Neutrophil (primary cell): Measurements from ENCODE around the gene APOL6.

ENCODE experiments used
- H3K27ac ChIP-seq: fragments of 200-600 bp; sonication (generic); 2 replicates; pipeline ENCODE4 v1.5.1; 2016; ENCODE audit warnings: mild to moderate bottlenecking, moderate library complexity
- H3K27me3 ChIP-seq: fragments of 200-600 bp; sonication (generic); 2 replicates; pipeline ENCODE4 v1.6.0; 2016; ENCODE audit warnings: mild to moderate bottlenecking
- H3K36me3 ChIP-seq: fragments of 200-600 bp; sonication (generic); 2 replicates; pipeline ENCODE4 v1.5.1; 2017
- H3K4me1 ChIP-seq, 2 experiments: fragments of 200-600 bp in 1 of 2; sonication (generic) in 1 of 2; 1 replicate in 1 of 2; 2 replicates in 1 of 2; pipeline versions ENCODE4 v1.5.1 to v1.6.1; 2013 to 2016; ENCODE audit warnings: low read depth in 1 of 2, low read length in 1 of 2, mild to moderate bottlenecking in 1 of 2, moderate library complexity in 1 of 2; ENCODE audit not compliant: control insufficient read depth in 1 of 2, insufficient read depth in 1 of 2
- H3K4me3 ChIP-seq, 2 experiments: fragments of 200-600 bp in 1 of 2; sonication (generic) in 1 of 2; 1 replicate in 1 of 2; 2 replicates in 1 of 2; pipeline ENCODE4 v1.5.1; 2013 to 2016; ENCODE audit warnings: low read depth in 1 of 2, low read length in 1 of 2, mild to moderate bottlenecking in 1 of 2, moderate library complexity in 1 of 2
- H3K9me3 ChIP-seq: fragments of 200-600 bp; sonication (generic); 2 replicates; pipeline ENCODE4 v1.5.1; 2016
- CTCF ChIP-seq: fragments of 200-600 bp; sonication (generic); IDR thresholded peaks from 2 replicates; pipeline ENCODE4 v1.5.1; 2016; ENCODE audit warnings: antibody characterized with exemption

APOL6 gene

GRCh38 chr22:35656284-35656752 lies 8.1 kb downstream of the APOL6 start:
- TF ChIP-seq CTCF: no peak
- peaks cover 38% of the 10 kb centered on the region for H3K36me3 ChIP-seq
- H3K4me1 ChIP-seq: peaks cover 12 to 27% of the 10 kb centered on the region in 2 experiments

DNA sequence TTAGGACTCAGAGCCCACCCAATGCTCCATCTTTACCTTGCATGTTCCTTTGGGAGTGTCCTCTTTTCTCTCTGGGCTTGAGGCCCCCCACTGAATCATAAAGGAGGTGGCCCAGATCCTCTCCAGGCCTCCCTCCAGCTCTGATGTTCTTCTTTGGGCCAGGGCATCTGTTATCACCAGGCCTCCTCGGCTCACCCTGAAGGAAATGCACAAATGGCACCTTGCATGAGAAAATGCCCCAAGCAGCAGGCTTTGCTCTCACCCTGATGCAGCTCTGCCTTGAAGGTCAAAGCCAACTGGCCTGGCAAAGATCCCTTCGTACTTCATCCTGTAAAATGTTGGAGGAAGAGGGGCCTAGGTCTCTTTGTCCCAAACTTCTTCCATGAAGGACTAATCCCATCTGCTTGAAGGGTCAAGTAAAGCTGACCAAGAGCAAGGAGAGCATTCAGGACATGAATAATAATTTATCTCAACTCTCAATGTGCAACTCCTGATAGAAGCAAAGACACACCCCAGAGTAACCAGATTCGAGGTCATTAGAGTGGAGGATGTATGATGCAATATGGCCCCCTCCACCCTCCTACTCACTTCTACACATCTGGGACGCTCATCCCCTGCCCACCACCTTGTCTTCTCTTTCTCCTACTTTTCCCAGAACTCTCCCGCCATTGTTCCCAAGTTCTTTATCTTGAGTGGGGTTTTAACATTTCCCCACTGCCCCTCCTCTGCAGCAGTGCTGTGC lies 9.5 kb downstream of the APOL6 start:
- no peak overlapping the region for H3K4me3 ChIP-seq
- peaks cover 38% of the 10 kb centered on the region for H3K36me3 ChIP-seq
- H3K27me3 ChIP-seq: no peaks in the 10 kb centered on the region
- TF ChIP-seq CTCF: no peak
- H3K27ac ChIP-seq: no peak overlapping the region
- no peaks in the 10 kb centered on the region for H3K9me3 ChIP-seq
- H3K4me1 ChIP-seq: peaks cover 12 to 27% of the 10 kb centered on the region in 2 experiments

More at GRCh38 chr22:35656284-35656752, 8.1 kb downstream of the APOL6 start:
- H3K9me3 ChIP-seq: no peaks in the 10 kb centered on the region
- peak overlapping the region; percentile 2 for H3K27ac ChIP-seq
- H3K4me3 ChIP-seq: no peak overlapping the region
- H3K27me3 ChIP-seq: no peaks in the 10 kb centered on the region

DNA sequence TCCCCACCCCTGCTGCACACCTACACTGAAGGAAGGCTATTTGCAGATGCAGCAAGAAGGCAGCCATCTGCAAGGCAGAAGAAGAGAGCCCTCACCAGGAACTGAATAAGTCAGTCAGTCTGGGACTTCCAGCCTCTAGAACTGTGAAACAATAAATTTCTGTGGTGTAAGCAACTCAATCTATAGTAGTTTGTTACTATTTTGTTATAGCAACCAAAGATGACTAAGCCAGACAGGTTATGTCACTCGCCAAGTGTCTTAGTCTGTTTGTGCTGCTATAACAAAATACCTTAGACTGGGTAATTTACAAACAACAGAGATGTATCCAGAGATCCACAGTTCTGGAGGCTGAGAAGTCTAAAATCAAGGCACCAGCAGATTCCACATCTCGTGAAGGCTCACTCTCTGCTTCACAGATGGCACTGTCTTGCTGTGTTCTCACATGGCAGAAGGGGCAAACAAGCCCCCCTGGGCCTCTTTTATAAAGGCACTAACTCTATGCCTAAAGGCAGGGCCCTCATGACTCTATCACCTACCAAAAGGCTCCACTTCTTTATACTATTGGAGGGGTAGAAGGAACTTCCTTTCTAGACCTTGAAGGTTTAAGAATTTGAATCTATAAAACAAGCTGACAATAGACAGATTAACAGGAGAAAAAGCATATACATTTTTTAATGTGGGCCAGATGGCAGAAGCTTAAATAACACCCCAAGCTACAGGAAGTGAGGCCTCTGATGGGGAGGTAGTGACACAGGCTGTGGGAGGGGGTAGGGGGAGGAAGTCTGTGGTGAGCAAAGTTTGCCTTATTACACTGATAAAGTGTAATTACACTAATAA lies 12.3 kb downstream of the APOL6 start:
- Histone ChIP-seq H3K9me3 (no peaks in the 10 kb centered on the region), H3K27me3 (no peaks in the 10 kb centered on the region), H3K27ac (peak overlapping the region; percentile 35), H3K36me3 (peaks cover 38% of the 10 kb centered on the region), H3K4me1 (peaks cover 12 to 27% of the 10 kb centered on the region in 2 experiments), H3K4me3 (no peak overlapping the region)
- no peak for TF ChIP-seq CTCF

DNA sequence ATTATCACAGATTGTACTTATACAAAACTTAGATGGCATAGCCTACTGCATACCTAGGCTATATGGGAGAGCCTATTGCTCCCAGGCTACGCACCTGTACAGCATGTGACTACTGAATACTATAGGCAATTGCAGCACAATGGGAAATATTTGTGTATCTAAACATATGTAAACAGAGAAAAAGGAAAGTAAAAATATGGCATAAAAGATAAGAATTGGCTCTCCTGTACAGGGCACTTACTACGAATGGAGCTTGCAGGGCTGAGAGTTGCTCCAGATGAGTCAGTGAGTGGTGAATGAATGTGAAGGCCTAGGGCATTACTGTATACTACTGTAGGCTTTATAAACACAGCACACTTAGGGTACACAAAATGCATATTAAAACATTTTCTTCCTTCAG lies 13.2 kb downstream of the APOL6 start:
- H3K4me1 ChIP-seq: peaks cover 9 to 18% of the 10 kb centered on the region in 2 experiments
- no peaks in the 10 kb centered on the region for H3K27me3 ChIP-seq
- H3K4me3 ChIP-seq: no peak overlapping the region
- H3K9me3 ChIP-seq: no peaks in the 10 kb centered on the region
- no peak overlapping the region for H3K27ac ChIP-seq
- no peak for TF ChIP-seq CTCF
- H3K36me3 ChIP-seq: peaks cover 35% of the 10 kb centered on the region

GRCh38 chr22:35662914-35663313 lies 14.7 kb downstream of the APOL6 start:
- H3K4me1 ChIP-seq: peaks cover 5 to 12% of the 10 kb centered on the region in 2 experiments
- no peak overlapping the region for H3K27ac ChIP-seq
- H3K27me3 ChIP-seq: no peaks in the 10 kb centered on the region
- H3K36me3 ChIP-seq: peaks cover 21% of the 10 kb centered on the region
- H3K9me3 ChIP-seq: no peaks in the 10 kb centered on the region
- no peak for TF ChIP-seq CTCF
- no peak overlapping the region for H3K4me3 ChIP-seq
